ENCODE measurements around the gene COL26A1. TPM values are rescaled to one million over a fixed set of nuclear protein-coding genes. Genes with fewer than 3 reads are reported as not detected.

COL26A1 gene
- total RNA-seq, 1 experiment from 2014 or later: not detected

- Histone ChIP-seq H3K27ac (ENCODE audit: low read length) (no peak overlapping the region), H2AFZ (ENCODE audit: low read length) (peak overlapping the region; percentile 43; the same call in 1 of the 2 replicates), H3K27me3 (ENCODE audit: low read length) (no peaks in the 10 kb centered on the region), H3K9ac (ENCODE audit: low read length) (no peak overlapping the region), H3K36me3 (ENCODE audit: low read depth, low read length) (no peaks in the 10 kb centered on the region), H3K79me2 (ENCODE audit: low read length) (no peaks in the 10 kb centered on the region), H3K9me2 (replicated peaks; ENCODE audit: low read length) (no peaks in the 10 kb centered on the region), H3K9me3 (ENCODE audit: low read length) (no peaks in the 10 kb centered on the region), H3K4me1 (ENCODE audit: insufficient read depth, low read length) (no peaks in the 10 kb centered on the region), H3K4me3 (ENCODE audit: low read length) (no peak overlapping the region), H4K20me1 (ENCODE audit: low read length) (no peaks in the 10 kb centered on the region), H3K4me2 (ENCODE audit: low read length) (no peak overlapping the region), H3F3A (ENCODE audit: low read length, unreplicated experiment) (no peaks in the 10 kb centered on the region)
- CTCF ChIA-PET: interaction anchor here (0.6 kb wide), 1 partner anchor 69 kb away, joined by 3 read pairs; no protein-coding TSS in a partner anchor
- no TSS peak for BruUV-seq (replicated peaks)
- DNase-seq: peak; percentile 62
- intact Hi-C loops (cut with micrococcal nuclease): loop anchor here (2.0 kb wide), 1 partner anchor 174 kb away; no protein-coding TSS in a partner anchor
- TF ChIP-seq EZH2 (IDR thresholded peaks at IDR 0.05; ENCODE audit: low read length, unreplicated experiment) (no peak), CTCF (conservative IDR thresholded peaks at IDR 0.05; ENCODE audit: low read depth, low read length) (peak; percentile 90)
- POLR2A ChIA-PET (ENCODE audit: unreplicated experiment): no interaction called here
- peak; percentile 77 for ATAC-seq
Measured at GRCh38 chr7:101538596-101539459, 176.2 kb downstream of the COL26A1 start.

- TF ChIP-seq EZH2 (IDR thresholded peaks at IDR 0.05; ENCODE audit: low read length, unreplicated experiment) (no peak), EZH2phosphoT487 (IDR thresholded peaks at IDR 0.05; ENCODE audit: borderline replicate concordance, low read length) (no peak), CTCF (conservative IDR thresholded peaks at IDR 0.05; ENCODE audit: low read depth, low read length) (no peak)
- Histone ChIP-seq H3F3A (ENCODE audit: low read length, unreplicated experiment) (no peaks in the 10 kb centered on the region), H3K36me3 (ENCODE audit: low read depth, low read length) (no peaks in the 10 kb centered on the region), H2AFZ (ENCODE audit: low read length) (no peak overlapping the region), H3K4me3 (ENCODE audit: low read length) (no peak overlapping the region), H3K27ac (ENCODE audit: low read length) (no peak overlapping the region), H4K20me1 (ENCODE audit: low read length) (no peaks in the 10 kb centered on the region), H3K79me2 (ENCODE audit: low read length) (no peaks in the 10 kb centered on the region), H3K4me1 (ENCODE audit: insufficient read depth, low read length) (no peaks in the 10 kb centered on the region), H3K9me3 (ENCODE audit: low read length) (no peaks in the 10 kb centered on the region), H3K4me2 (ENCODE audit: low read length) (no peak overlapping the region), H3K9ac (ENCODE audit: low read length) (no peak overlapping the region), H3K27me3 (ENCODE audit: low read length) (no peaks in the 10 kb centered on the region), H3K9me2 (replicated peaks; ENCODE audit: low read length) (no peaks in the 10 kb centered on the region)
- no peak for ATAC-seq
- intact Hi-C loops (cut with micrococcal nuclease): loop anchor here (2.0 kb wide), 1 partner anchor 175 kb away; no protein-coding TSS in a partner anchor
- no TSS peak for BruUV-seq (replicated peaks)
- no peak for DNase-seq
- ChIA-PET CTCF (interaction anchor here (0.6 kb wide), 1 partner anchor 734 kb away, joined by 5 read pairs; no protein-coding TSS in a partner anchor), POLR2A (ENCODE audit: unreplicated experiment) (no interaction called here)
Measured at GRCh38 chr7:101539784-101540183, 177.1 kb downstream of the COL26A1 start.

Data from PC-3 (cell line).